Subcutaneous abdominal adipose tissue (tissue), 5 donors: ENCODE measurements around the gene TMEM114.
A peak's percentile ranks its signal among the peaks of the same experiment; 100 is the strongest.

Experiments
- H3K27ac ChIP-seq: one replicate; pipeline ENCODE4 v1.7.0; 2013; ENCODE audit warnings: low read depth, mild to moderate bottlenecking, inconsistent platforms, low read length, moderate library complexity
- H3K27me3 ChIP-seq, 5 donors: one replicate each; pipeline ENCODE4 v1.7.0; 2013; ENCODE audit warnings: low read length in 5 of 5, inconsistent platforms in 1 of 5; ENCODE audit not compliant: control insufficient read depth in 5 of 5, insufficient read depth in 4 of 5
- H3K36me3 ChIP-seq, 5 donors: one replicate each; pipeline ENCODE4 v1.7.0; 2013; ENCODE audit warnings: low read length in 5 of 5; ENCODE audit not compliant: control insufficient read depth in 5 of 5, insufficient read depth in 5 of 5
- H3K4me1 ChIP-seq, 5 donors: one replicate each; pipeline ENCODE4 v1.7.0; 2013; ENCODE audit warnings: low read length in 5 of 5, mild to moderate bottlenecking in 3 of 5, moderate library complexity in 1 of 5; ENCODE audit not compliant: control insufficient read depth in 5 of 5, insufficient read depth in 5 of 5
- H3K4me3 ChIP-seq, 5 donors: one replicate each; pipeline ENCODE4 v1.7.0; 2013; ENCODE audit warnings: low read length in 5 of 5, low read depth in 1 of 5
- H3K9ac ChIP-seq, 5 donors: one replicate each; pipeline ENCODE4 v1.7.0; 2013; ENCODE audit warnings: low read length in 5 of 5, mild to moderate bottlenecking in 4 of 5, moderate library complexity in 3 of 5
- H3K9me3 ChIP-seq, 5 donors: one replicate each; pipeline ENCODE4 v1.7.0; 2013; ENCODE audit warnings: low read length in 5 of 5; ENCODE audit not compliant: control insufficient read depth in 5 of 5
- donor health status: healthy.
- donor health status: healthy.
- donor health status: healthy.
- donor health status: healthy.
- donor health status: healthy.

The TMEM114 gene

DNA sequence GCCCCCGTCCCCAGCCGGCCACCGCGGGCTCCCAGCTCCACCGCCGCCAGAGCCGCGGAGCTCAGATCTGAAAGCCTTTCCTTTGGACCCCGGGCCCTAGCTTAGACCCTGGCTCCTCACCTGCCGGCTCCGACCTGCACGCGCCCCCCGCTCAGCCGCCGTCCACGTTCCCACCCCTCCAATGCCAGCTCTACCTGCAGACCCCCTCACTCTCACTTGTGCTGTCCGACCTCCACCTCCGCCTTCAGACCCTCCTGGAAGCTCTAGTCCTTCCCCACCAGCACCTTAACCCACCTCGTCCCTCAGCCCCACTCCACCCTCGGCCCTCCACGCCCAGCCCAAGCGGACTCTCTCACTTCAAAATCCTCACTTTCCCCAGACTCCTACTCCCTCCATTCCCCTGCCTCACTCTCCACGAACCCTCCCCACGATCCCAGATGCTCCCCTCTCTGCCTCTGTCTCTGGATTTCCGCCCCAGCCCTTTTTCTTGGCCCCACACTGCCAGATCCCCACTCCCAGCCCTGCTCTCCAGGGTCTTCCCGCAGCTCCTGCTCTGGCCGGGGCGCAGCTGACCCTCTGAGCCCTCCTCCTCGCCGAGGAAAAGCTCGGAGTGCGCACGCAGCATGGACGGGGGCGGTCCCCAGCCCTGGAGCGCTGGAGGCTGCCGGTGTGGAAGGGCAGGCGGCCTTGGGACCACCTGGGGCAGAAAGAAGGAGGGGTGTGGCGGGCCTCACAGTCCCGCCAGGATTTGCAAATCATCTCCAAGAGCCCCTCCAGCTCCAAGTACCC is at the start of gene TMEM114:
Gene TMEM114 (minus strand): TSS at position 612 of the 789 bp plus-strand sequence. CDS start 673 bp downstream, outside the sequence.
- Histone ChIP-seq H3K4me3 (peak within 1 kb of the TSS in 1 of 5 donors; percentile 28), H3K27ac (no peak within 1 kb of the TSS), H3K36me3 (no peaks in the 10 kb centered on the region), H3K9ac (no peak within 1 kb of the TSS), H3K4me1 (peaks cover 0 to 13% (median 2%) of the 10 kb centered on the region in 5 donors), H3K9me3 (peaks cover 0 to 6% (median 0%) of the 10 kb centered on the region in 5 donors), H3K27me3 (peaks cover 19 to 44% (median 41%) of the 10 kb centered on the region in 5 donors)

DNA sequence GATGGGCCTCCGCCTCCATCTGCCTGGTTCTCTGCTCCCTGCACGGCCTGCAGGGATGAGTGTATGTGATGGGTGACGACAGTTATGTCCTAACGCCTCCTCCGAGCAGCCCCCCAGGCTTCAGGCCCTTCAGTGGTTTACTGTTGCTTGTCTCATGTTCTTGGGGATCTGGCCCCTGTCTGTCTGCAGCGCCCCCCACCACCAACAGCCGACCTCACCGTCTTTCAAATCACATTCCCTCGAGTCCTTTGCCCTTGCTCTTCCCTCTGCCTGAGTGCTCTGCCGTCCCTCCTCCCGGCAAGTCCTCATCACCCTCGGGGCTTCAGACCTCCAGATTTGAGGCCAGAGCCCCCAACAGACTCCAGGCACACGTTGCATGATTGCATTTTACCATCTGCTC is 49.4 kb upstream of the TMEM114 start:
- H3K4me3 ChIP-seq = no peak overlapping the region
- H3K27me3 ChIP-seq = no peaks in the 10 kb centered on the region
- H3K36me3 ChIP-seq = peaks cover 9 to 92% (median 85%) of the 10 kb centered on the region in 5 donors
- H3K27ac ChIP-seq = no peak overlapping the region
- H3K4me1 ChIP-seq = peaks cover 0 to 5% (median 0%) of the 10 kb centered on the region in 5 donors
- no peak overlapping the region for H3K9ac ChIP-seq
- no peaks in the 10 kb centered on the region for H3K9me3 ChIP-seq

DNA sequence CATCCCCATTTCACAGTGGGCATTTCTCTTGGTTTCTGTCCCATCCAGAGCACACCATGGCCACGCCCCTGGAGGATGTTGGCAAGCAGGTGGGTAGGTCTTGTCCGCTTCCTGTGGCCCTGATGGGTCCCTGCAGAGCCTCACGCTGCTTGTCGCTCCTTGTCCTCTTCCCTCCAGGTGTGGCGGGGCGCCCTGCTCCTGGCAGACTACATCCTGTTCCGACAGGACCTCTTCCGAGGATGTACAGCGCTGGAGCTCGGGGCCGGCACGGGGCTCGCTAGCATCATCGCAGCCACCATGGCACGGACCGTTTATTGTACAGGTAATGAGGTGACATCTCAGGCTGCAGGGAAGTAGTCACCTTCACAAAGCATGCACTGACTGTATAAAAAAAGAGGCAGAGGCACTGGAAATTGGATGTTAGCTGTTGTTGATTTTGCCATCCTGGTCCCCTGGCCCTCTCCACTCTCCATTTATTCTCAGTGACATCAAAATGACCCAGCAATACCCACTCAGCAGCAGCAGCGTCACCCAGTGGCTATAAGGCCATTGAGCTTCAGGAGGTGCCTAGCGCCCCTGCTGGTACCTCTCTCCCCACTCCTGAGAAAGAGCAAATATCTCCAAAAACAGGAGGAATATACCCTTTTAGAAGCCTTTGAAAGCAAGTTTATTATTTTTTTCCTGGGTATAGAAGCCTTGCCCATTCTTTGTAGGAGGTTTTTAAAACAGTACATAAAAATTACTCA is 44.9 kb upstream of the TMEM114 start:
- H3K27me3 ChIP-seq = no peaks in the 10 kb centered on the region
- H3K4me1 ChIP-seq = peaks cover 0 to 15% (median 4%) of the 10 kb centered on the region in 5 donors
- no peak overlapping the region for H3K4me3 ChIP-seq
- H3K9me3 ChIP-seq = no peaks in the 10 kb centered on the region
- peaks cover 0 to 90% (median 77%) of the 10 kb centered on the region in 5 donors for H3K36me3 ChIP-seq
- no peak overlapping the region for H3K27ac ChIP-seq
- H3K9ac ChIP-seq = no peak overlapping the region

DNA sequence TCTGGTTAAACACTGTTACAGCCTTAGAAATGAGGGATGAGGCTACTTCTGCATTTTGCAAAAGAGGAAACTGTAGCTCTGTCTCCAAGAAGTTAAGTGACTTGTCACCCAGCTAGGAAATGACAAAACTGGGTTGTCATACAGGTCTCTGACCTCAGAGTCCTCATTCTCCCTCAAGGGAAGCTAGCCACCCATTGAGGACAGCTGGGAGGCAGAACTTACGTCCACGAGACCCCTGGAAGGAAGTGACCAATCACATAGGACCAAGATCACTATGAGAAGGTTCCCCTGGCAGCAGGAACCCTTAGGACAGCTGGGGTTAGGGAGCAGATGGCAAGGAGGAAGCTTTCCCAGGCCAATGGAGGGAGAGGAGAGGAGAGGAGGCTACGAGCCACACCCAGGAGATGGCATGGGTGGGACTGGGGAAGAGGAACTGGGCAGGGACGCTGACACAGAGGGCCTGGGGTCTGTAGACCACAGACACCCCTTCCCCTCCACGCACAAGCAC is 42.4 kb upstream of the TMEM114 start:
- Histone ChIP-seq H3K36me3 (peaks cover 0 to 91% (median 79%) of the 10 kb centered on the region in 5 donors), H3K9me3 (no peaks in the 10 kb centered on the region), H3K4me3 (no peak overlapping the region), H3K4me1 (peaks cover 0 to 15% (median 4%) of the 10 kb centered on the region in 5 donors), H3K27ac (peak overlapping the region; percentile 23), H3K27me3 (no peaks in the 10 kb centered on the region), H3K9ac (peak overlapping the region in 2 of 5 donors; percentile 4 to 56)

DNA sequence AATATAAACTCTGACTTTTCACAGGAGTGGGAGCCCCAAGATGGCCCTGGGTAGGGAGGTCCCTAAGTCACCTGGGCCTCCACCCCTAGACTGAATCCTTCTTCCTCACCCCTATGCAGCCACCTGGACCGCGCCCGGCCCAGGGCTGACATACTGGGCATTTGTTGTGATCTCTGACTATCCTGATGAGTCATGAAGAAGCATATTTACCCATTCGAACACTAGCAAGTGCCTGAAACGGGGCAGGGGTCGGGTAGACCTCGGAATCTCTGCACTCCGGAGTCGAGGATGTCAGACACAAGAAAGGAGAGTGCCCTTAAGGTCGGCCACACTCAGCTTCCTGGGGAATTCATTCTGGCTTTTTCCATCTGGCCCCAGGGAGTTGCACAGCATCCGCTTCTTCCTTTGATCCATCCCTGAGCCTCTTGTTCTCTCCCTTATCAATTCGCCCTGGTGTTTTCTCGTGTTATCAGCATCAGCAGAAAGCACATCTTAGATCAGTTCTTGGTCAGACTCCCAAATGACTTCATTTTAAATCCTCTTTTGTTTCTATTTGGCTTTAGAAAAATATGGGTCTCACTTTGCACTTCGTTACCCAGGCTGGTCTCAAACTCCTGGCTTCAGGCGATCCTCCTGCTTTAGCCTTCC is 41.6 kb upstream of the TMEM114 start:
- no peaks in the 10 kb centered on the region for H3K9me3 ChIP-seq
- H3K9ac ChIP-seq = peak overlapping the region in 1 of 5 donors; percentile 10
- H3K27ac ChIP-seq = peak overlapping the region; percentile 32
- H3K4me1 ChIP-seq = peaks cover 0 to 15% (median 4%) of the 10 kb centered on the region in 5 donors
- H3K27me3 ChIP-seq = no peaks in the 10 kb centered on the region
- H3K4me3 ChIP-seq = no peak overlapping the region
- H3K36me3 ChIP-seq = peaks cover 0 to 91% (median 79%) of the 10 kb centered on the region in 5 donors

DNA sequence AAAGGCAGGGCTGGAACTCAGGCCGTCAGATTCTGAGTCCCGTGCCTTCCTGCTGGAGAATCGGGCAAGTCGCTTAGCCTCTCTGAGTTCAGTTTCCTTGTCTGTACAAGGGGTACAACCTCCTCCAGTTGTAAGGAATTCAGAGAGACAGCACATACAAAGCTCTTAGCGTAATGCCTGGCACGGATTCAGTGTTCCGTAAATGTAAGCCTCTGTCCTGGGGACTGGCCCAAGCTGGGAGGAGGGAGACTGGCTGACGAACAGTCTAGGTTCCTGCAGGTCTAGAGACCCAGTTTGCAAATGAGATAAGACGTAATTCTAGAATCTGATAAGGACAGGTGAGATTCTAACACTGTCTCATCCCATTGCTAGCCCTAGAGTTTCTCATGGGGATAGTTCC is 41.1 kb upstream of the TMEM114 start:
- Histone ChIP-seq H3K4me1 (peaks cover 0 to 15% (median 4%) of the 10 kb centered on the region in 5 donors), H3K4me3 (no peak overlapping the region), H3K27ac (peak overlapping the region; percentile 32), H3K9me3 (no peaks in the 10 kb centered on the region), H3K9ac (peak overlapping the region in 2 of 5 donors; percentile 10 to 39), H3K36me3 (peaks cover 0 to 91% (median 80%) of the 10 kb centered on the region in 5 donors), H3K27me3 (no peaks in the 10 kb centered on the region)

GRCh38 chr16:8630255-8630953 is 40.1 kb upstream of the TMEM114 start:
- Histone ChIP-seq H3K27me3 (no peaks in the 10 kb centered on the region), H3K4me1 (peaks cover 0 to 15% (median 4%) of the 10 kb centered on the region in 5 donors), H3K9me3 (no peaks in the 10 kb centered on the region), H3K27ac (no peak overlapping the region), H3K36me3 (peaks cover 0 to 91% (median 82%) of the 10 kb centered on the region in 5 donors), H3K9ac (peak overlapping the region in 1 of 5 donors; percentile 31), H3K4me3 (no peak overlapping the region)

DNA sequence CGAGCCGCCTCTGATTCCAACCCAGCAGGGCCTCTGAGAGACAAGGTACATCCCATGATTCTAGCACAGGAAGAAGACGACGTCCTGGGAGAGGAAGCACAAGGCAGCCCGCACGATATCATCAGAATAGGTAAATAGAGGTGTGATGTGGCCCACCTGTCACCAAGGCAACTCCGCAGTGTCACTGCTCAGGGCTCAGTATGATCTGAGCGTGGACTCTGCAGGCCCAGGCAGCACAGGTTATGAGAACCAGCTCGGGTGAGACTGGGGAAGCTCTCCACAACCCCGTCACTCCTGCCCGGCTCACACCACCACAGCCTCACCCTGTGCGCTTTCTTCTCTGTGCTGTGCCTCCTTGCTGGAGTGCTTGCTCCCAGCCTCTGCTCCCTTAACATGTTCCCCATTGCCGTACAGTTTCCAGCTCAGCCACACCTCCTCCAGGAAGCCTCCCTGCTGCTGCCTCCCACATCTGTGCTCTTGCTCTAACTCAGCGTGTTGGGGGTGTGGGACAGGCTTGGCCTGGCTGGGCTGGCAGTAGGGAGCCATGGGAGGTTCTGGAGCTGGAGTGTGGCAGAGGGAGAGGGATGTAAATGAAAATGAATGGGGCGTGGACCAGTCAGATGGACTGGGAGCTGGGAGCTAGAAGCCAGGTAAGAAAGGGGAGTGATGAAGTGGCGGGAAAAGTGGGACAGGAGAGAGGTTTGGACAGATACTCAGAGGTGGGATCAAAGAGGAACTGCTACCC is 38.8 kb upstream of the TMEM114 start:
- Histone ChIP-seq H3K9me3 (no peaks in the 10 kb centered on the region), H3K27me3 (no peaks in the 10 kb centered on the region), H3K4me1 (peaks cover 0 to 15% (median 4%) of the 10 kb centered on the region in 5 donors), H3K36me3 (peaks cover 0 to 84% (median 75%) of the 10 kb centered on the region in 5 donors), H3K4me3 (no peak overlapping the region), H3K9ac (no peak overlapping the region), H3K27ac (no peak overlapping the region)

DNA sequence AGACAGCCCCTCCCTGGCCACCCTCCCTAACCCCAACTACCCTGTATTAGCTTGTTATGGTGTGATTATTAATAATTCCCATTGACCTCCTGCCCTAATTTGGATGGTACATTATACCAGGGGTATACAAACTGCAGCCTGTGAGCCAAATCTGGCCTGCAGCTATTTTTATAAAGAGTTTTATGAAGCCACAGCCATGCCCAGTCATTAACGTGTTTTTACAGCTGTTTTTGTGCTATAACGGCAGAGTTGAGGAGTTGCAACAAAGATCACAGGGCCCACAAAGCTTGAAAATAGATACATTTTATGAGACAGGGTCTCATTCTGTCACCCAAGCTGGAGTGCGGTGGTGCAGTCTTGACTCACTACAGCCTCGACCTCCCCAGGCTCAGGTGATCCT is 37.1 kb upstream of the TMEM114 start:
- Histone ChIP-seq H3K4me3 (no peak overlapping the region), H3K36me3 (peaks cover 0 to 69% (median 61%) of the 10 kb centered on the region in 5 donors), H3K9me3 (no peaks in the 10 kb centered on the region), H3K9ac (no peak overlapping the region), H3K27me3 (no peaks in the 10 kb centered on the region), H3K4me1 (peaks cover 3 to 16% (median 7%) of the 10 kb centered on the region in 5 donors), H3K27ac (no peak overlapping the region)
